PC-3 (cell line): ENCODE data around the gene CCDC142. TPM values are rescaled to one million over a fixed set of nuclear protein-coding genes. Genes with fewer than 3 reads are reported as not detected.
A peak's percentile ranks its signal among the peaks of the same experiment; 100 is the strongest.

ENCODE experiments used
- ATAC-seq: fragments of 200-7000 bp; cut with Tn5 transposase; 2 replicates; pipeline ENCODE4 v1.9.1; 2020; ENCODE audit warnings: mild to moderate bottlenecking, moderate library complexity
- Bru-seq: library from RNA; stranded (reverse); fragments of 400-500 nt; gene quantifications from one replicate; lab custom pipeline; 2021; lab: Mats Ljungman, UMichigan
- BruChase-seq, 2 experiments: library from RNA; stranded (reverse); fragments of 400-500 nt; gene quantifications; one replicate each; lab custom pipeline; 2021; lab: Mats Ljungman, UMichigan
- BruUV-seq: library from RNA; stranded (reverse); fragments of 400-500 nt; replicated peaks from 2 replicates; lab custom pipeline; 2021; lab: Mats Ljungman, UMichigan
- CTCF ChIA-PET: fragments of 300-600 bp; sonication (Branson Sonifier 250); formaldehyde crosslinking; loops from one replicate; lab custom pipeline; 2022; ENCODE audit warnings: antibody characterized with exemption; lab: Charles Lee
- POLR2A ChIA-PET: fragments of 300-600 bp; sonication (Branson Sonifier 250); formaldehyde crosslinking; loops from one replicate; lab custom pipeline; 2022; ENCODE audit warnings: antibody characterized with exemption; ENCODE audit not compliant: unreplicated experiment; lab: Charles Lee
- DNase-seq: peaks from one replicate; pipeline ENCODE4 v3.0.0-alpha.2; 2015
- H2AFZ ChIP-seq: fragments of 300-600 bp; sonication (generic); 2 replicates; pipeline ENCODE4 v1.6.0; 2016; ENCODE audit warnings: antibody characterized with exemption, low read length
- H3F3A ChIP-seq: fragments of 300-600 bp; sonication (generic); one replicate; pipeline ENCODE4 v1.6.0; 2017; ENCODE audit warnings: antibody characterized with exemption, low read length, control low read depth, mild to moderate bottlenecking; ENCODE audit not compliant: unreplicated experiment
- H3K27ac ChIP-seq: fragments of 300-600 bp; sonication (generic); 2 replicates; pipeline ENCODE4 v1.5.1; 2016; ENCODE audit warnings: mild to moderate bottlenecking, low read length
- H3K27me3 ChIP-seq: fragments of 300-600 bp; sonication (generic); 2 replicates; pipeline ENCODE4 v1.6.1; 2016; ENCODE audit warnings: low read length, mixed read lengths
- H3K36me3 ChIP-seq: fragments of 300-600 bp; sonication (generic); 2 replicates; pipeline ENCODE4 v1.6.1; 2016; ENCODE audit warnings: low read depth, mixed run types, low read length, mixed read lengths
- H3K4me1 ChIP-seq: fragments of 300-600 bp; sonication (generic); 2 replicates; pipeline ENCODE4 v1.5.1; 2016; ENCODE audit warnings: low read length; ENCODE audit not compliant: insufficient read depth
- H3K4me2 ChIP-seq: fragments of 300-600 bp; sonication (generic); 2 replicates; pipeline ENCODE4 v1.6.0; 2016; ENCODE audit warnings: low read length
- H3K4me3 ChIP-seq: fragments of 300-600 bp; sonication (generic); 2 replicates; pipeline ENCODE4 v1.5.1; 2016; ENCODE audit warnings: mild to moderate bottlenecking, low read length, mixed read lengths
- H3K79me2 ChIP-seq: fragments of 300-600 bp; sonication (generic); 2 replicates; pipeline ENCODE4 v1.6.1; 2017; ENCODE audit warnings: low read length, mixed read lengths
- H3K9ac ChIP-seq: fragments of 300-600 bp; sonication (generic); 2 replicates; pipeline ENCODE4 v1.6.0; 2016; ENCODE audit warnings: mild to moderate bottlenecking, low read length
- H3K9me2 ChIP-seq: fragments of 300-600 bp; sonication (generic); replicated peaks from 2 replicates; pipeline ENCODE4 v1.6.1; 2016; ENCODE audit warnings: mixed run types, low read length, mixed read lengths
- H3K9me3 ChIP-seq: fragments of 300-600 bp; sonication (generic); 2 replicates; pipeline ENCODE4 v1.6.1; 2016; ENCODE audit warnings: low read length, mixed read lengths
- H4K20me1 ChIP-seq: fragments of 300-600 bp; sonication (generic); 2 replicates; pipeline ENCODE4 v1.6.1; 2016; ENCODE audit warnings: low read length, mixed read lengths
- EZH2 ChIP-seq: fragments of 300-600 bp; sonication (generic); IDR thresholded peaks from one replicate; pipeline ENCODE4 v1.6.1; 2017; ENCODE audit warnings: antibody characterized with exemption, mild to moderate bottlenecking, low read length; ENCODE audit not compliant: unreplicated experiment
- EZH2phosphoT487 ChIP-seq: fragments of 300-600 bp; sonication (generic); IDR thresholded peaks from 2 replicates; pipeline ENCODE4 v1.6.1; 2018; ENCODE audit warnings: mild to moderate bottlenecking, antibody characterized with exemption, low read length, borderline replicate concordance
- intact Hi-C: fragments of 100-400 bp; cut with micrococcal nuclease; formaldehyde crosslinking; loops from 2 replicates; pipeline ENCODE4 v1.9.0; 2023
- long read RNA-seq: library from polyadenylated mRNA; unstranded; transcript quantifications from one replicate; pipeline ENCODE4 v2.0.0, GENCODE V29; 2021; ENCODE audit not compliant: unreplicated experiment
- total RNA-seq: library from RNA; depleted of rRNA; stranded (reverse); fragments of >200 nt; gene quantifications from 2 replicates; pipeline ENCODE4 v1.2.3, GENCODE V29; 2014; rRNA removed
- TF ChIP-seq, protein P1 (sequence below): fragments of 300-600 bp; sonication (generic); conservative IDR thresholded peaks from 2 replicates; pipeline ENCODE4 v1.5.1; 2017; ENCODE audit warnings: antibody characterized with exemption, low read depth, mild to moderate bottlenecking, low read length

CCDC142 gene, protein sequence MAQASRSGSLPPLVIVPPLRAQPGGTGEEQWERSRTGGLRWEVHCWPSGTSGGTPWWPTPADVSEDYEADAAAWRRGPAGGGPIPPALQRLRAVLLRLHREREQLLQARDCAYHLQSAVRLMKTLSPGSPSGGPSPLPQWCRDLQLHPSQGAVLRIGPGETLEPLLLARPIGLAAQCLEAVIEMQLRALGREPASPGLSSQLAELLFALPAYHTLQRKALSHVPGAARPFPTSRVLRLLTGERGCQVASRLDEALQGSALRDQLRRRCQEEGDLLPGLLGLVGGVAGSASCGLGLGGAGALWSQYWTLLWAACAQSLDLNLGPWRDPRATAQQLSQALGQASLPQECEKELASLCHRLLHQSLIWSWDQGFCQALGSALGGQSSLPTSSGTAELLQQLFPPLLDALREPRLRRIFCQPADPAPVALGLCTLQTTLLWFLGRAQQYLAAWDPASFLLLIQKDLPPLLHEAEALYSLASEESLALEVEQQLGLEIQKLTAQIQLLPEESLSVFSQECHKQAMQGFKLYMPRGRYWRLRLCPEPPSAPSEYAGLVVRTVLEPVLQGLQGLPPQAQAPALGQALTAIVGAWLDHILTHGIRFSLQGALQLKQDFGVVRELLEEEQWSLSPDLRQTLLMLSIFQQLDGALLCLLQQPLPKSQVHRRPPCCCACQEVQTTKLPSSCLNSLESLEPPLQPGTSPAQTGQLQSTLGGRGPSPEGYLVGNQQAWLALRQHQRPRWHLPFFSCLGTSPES
- total RNA-seq (14.7 and 21.1 TPM in 2 replicates), Bru-seq, nascent RNA (percentile 76 among the genes with signal in this experiment), BruChase-seq, experiment 1, labeled RNA remaining after a 6-hour chase (percentile 75 among the genes with signal in this experiment), BruChase-seq, experiment 2, labeled RNA remaining after a 2-hour chase (percentile 74 among the genes with signal in this experiment)
- long read RNA-seq, transcript CCDC142-202 (9 exons, 3,406 nt): major isoform, 6 of 23 reads
- long read RNA-seq, partial matches to known transcripts: 7 of 23 reads
- long read RNA-seq, other reads (novel, unspliced or antisense): 10 of 23 reads

DNA sequence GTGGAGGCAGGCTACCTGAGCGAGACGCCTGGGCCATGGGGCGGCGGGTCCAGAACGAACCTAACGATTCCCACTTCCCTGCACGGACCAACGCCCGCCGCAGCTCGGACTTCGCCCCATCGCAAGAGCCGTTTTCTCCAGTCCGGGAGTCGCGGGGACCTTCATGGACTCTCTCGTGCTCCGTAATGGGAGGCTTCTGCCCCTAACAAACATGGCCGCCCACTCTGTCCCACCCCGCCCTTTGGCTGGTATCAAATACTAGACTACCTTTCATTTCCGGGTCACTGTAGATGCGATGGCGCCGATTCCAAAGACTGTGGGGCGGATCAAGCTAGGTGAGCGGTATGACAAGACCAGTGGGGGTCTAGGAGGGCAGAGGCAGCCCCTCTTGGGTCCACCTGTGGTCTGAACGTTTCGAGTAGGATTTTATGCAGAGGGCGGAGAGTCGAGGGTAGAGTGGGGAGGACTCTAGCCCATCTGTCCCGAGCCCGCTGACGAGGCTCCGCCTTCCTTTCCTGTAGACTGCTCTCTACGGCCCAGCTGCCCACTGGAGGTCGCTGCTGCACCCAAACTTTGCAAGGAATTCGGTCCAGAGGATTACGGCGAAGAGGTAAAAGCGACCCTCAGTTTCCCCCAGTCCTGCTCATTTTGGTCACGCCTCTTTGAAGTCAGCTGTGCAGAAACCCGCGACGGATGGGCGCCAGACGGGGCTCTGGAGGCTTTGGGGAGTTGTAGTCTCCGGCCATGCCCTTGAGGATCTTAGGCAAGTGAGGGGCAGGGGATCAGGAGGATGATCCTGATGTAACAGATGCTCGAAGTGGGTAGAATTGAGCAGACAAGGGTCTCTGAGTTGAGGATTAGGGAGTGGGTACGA is at the start of gene CCDC142, which contains the start of gene TTC31:
Gene CCDC142, minus strand, starts transcription at position 198 of the 874 bp plus-strand sequence. Its CDS starts 161 bp downstream, at position 37.
Gene TTC31, plus strand, starts transcription at position 281 of the 874 bp plus-strand sequence. Its CDS starts 15 bp downstream, at position 296.
- Histone ChIP-seq H3K9ac (peak within 1 kb of the TSS; percentile 84), H4K20me1 (no peaks in the 10 kb centered on the region), H3K27me3 (no peaks in the 10 kb centered on the region), H3K4me1 (peaks cover 24% of the 10 kb centered on the region), H3K4me2 (peak within 1 kb of the TSS; percentile 91), H2AFZ (peak within 1 kb of the TSS; percentile 97), H3K27ac (peak within 1 kb of the TSS; percentile 46), H3K9me3 (no peaks in the 10 kb centered on the region), H3K36me3 (peaks cover 2% of the 10 kb centered on the region; the same call in 1 of the 2 replicates), H3F3A (no peaks in the 10 kb centered on the region), H3K4me3 (peak within 1 kb of the TSS; percentile 84), H3K9me2 (no peaks in the 10 kb centered on the region), H3K79me2 (peaks cover 50% of the 10 kb centered on the region)
- peak; percentile 90 for ATAC-seq
- TF ChIP-seq, protein P1, sequence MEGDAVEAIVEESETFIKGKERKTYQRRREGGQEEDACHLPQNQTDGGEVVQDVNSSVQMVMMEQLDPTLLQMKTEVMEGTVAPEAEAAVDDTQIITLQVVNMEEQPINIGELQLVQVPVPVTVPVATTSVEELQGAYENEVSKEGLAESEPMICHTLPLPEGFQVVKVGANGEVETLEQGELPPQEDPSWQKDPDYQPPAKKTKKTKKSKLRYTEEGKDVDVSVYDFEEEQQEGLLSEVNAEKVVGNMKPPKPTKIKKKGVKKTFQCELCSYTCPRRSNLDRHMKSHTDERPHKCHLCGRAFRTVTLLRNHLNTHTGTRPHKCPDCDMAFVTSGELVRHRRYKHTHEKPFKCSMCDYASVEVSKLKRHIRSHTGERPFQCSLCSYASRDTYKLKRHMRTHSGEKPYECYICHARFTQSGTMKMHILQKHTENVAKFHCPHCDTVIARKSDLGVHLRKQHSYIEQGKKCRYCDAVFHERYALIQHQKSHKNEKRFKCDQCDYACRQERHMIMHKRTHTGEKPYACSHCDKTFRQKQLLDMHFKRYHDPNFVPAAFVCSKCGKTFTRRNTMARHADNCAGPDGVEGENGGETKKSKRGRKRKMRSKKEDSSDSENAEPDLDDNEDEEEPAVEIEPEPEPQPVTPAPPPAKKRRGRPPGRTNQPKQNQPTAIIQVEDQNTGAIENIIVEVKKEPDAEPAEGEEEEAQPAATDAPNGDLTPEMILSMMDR: peak; percentile 95
- no peak for TF ChIP-seq EZH2phosphoT487
- DNase-seq: peak; percentile 94
- ChIA-PET CTCF (interaction anchor here (0.8 to 1.3 kb wide), 2 partner anchors 31 to 49 kb away, joined by 5 to 7 read pairs; partner anchors contain the start of gene TLX2), POLR2A (no interaction called here)
- intact Hi-C loops: loop anchor here (1.0 kb wide), 6 partner anchors 15 to 104 kb away; partner anchors contain the start of genes AUP1, HTRA2, INO80B and PCGF1
- TSS peak; percentile 95 for BruUV-seq

DNA sequence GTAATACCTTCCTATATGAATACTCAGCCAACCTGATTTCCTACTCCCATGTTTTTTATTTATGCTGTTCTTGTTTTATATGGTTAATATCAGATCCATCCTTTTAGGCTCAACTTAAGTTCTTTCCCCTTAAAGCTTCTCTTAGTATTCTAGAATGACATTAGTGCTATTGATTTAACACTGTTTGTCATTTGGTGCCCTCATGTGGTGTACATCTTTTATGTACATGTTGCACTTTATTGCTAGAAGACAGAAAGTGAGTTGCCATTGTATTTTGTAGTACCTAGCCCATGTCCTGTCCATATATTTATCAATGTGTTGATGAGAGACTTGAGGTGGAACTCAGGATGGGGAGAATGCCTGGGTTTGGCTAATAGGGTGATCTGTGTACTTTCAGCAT is 49.4 kb upstream of the CCDC142 start:
- H4K20me1 ChIP-seq: 0 out of 2 replicates have a peak, but pooled peaks cover 7% of the 10 kb centered on the region
- TF ChIP-seq, protein P1: peak; percentile 68
- TF ChIP-seq EZH2phosphoT487 (no peak), EZH2 (no peak)
- DNase-seq: peak; percentile 54
- no peaks in the 10 kb centered on the region for H3K9me2 ChIP-seq
- peaks cover 42% of the 10 kb centered on the region for H3K79me2 ChIP-seq
- intact Hi-C loops: loop anchor here (5.0 kb wide), 1 partner anchor 55 kb away; no protein-coding TSS in a partner anchor
- ChIA-PET POLR2A (no interaction called here), CTCF (interaction anchor here (0.6 kb wide), 1 partner anchor 50 kb away, joined by 5 read pairs; the partner anchor contains the start of genes CCDC142 and TTC31)
- H3K36me3 ChIP-seq: peaks cover 16% of the 10 kb centered on the region
- no peaks in the 10 kb centered on the region for H3F3A ChIP-seq
- H3K9me3 ChIP-seq: no peaks in the 10 kb centered on the region
- H3K27me3 ChIP-seq: no peaks in the 10 kb centered on the region
- H2AFZ ChIP-seq: no peak overlapping the region
- no TSS peak for BruUV-seq
- H3K4me2 ChIP-seq: no peak overlapping the region
- ATAC-seq: no peak
- no peak overlapping the region for H3K4me3 ChIP-seq
- no peak overlapping the region for H3K27ac ChIP-seq
- no peak overlapping the region for H3K9ac ChIP-seq
- H3K4me1 ChIP-seq: peaks cover 20% of the 10 kb centered on the region
